HG02763 (cell line): Measurements from ENCODE around the gene MGAT4B.

Experiments
- ATAC-seq: cut with Tn5 transposase; IDR thresholded peaks from one replicate; pipeline ENCODE4 v1.9.1; 2021; ENCODE audit warnings: mild to moderate bottlenecking, moderate library complexity; ENCODE audit not compliant: unreplicated experiment

The MGAT4B gene

DNA sequence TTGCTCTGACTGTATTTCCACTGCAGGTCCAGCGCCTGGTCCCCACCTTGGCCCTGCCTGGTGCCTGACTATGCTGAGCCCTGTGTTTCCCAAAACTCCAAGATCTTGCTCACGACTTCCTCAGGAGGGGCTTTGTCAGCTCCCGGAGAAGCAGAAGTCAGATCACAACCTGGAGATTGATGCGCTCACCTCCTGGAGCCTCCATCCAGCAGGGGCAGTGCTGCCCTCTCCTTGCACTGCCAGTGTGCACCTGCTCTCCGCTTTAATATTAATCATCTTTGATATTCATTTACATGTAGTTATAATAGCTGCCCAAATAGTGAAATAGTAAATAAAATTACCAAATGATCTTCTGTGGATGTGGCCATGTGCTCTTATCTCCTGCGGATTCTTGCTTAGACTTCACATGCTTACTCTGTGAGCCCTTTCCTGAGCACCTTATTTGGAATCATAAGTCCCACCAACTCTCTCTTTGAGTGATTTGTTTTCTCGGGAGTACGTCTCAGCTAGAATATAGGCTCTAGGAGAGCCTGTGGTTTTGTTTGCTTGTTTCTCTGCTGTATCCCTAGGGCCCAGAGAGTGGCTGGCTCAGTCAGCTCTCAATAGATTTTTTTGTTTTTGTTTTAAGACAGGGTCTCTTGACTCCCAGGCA is 56.7 kb downstream of the MGAT4B start:
- ATAC-seq, result no peak

DNA sequence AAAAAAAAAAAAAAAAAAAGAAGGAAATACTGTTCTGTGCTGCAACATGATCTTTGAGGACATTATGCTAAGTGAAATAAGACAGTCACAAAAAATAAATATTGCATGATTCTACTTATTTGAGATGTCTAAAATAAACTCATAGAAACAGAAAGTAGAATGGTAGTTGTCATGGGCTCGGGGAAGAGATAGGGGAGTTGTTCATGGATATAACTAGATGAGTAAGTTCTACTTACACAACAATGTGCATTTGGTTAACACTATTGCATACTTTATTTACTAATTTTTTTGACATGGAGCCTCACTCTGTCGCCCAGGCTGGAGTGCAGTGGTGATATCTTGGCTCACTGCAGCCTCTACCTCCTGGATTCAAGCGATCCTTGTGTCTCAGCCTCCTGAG is 58.9 kb downstream of the MGAT4B start:
- ATAC-seq, result no peak
